ENCODE data around the gene CCDC40. TPM values are rescaled to one million over a fixed set of nuclear protein-coding genes. Genes with fewer than 3 reads are reported as not detected.
"Not testable (repeated sequence)": the region's sequence is repeated elsewhere in the genome, so short reads cannot be mapped to it uniquely, and the experiment has no call there.

CCDC40 gene
- total RNA-seq, 1 donor: 3.0 TPM

DNA sequence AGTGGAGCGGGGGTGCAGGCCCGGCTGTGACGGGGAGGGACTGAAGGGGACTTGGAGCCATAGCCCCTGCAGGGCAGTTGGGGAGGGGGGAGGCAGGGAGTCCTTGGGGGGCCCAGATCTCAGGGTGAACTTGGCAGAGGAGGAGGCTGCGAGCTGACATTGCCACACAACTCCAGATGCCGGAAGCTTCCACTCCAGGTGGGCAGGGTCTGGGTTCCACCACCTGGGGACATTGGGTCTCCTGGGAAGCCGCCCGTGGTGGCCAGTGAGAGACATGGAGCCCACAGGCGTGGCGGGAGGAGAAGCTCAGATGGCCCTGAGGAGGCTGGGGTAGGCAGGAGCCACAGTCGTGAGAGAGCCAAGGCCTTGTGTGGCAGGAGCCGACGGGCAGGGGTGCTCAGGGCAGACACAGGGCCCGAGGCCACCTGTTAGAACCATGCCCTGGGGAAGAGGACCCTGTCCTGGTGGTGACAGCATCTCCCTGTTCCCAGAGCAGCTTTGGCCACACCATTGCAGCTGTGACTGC is 46.8 kb downstream of the CCDC40 start:
- no peak for DNase-seq (ENCODE audit: low read depth)
- TF ChIP-seq CTCF (IDR thresholded peaks at IDR 0.05; ENCODE audit: insufficient read depth, low read length): no peak
- H3K4me3 ChIP-seq (ENCODE audit: low read depth, low read length): no peak overlapping the region

GRCh38 chr17:80084773-80085172 is 48.3 kb downstream of the CCDC40 start:
- DNase-seq (ENCODE audit: low read depth): no peak
- no peak overlapping the region for H3K4me3 ChIP-seq (ENCODE audit: low read depth, low read length)
- TF ChIP-seq CTCF (IDR thresholded peaks at IDR 0.05; ENCODE audit: insufficient read depth, low read length): no peak

DNA sequence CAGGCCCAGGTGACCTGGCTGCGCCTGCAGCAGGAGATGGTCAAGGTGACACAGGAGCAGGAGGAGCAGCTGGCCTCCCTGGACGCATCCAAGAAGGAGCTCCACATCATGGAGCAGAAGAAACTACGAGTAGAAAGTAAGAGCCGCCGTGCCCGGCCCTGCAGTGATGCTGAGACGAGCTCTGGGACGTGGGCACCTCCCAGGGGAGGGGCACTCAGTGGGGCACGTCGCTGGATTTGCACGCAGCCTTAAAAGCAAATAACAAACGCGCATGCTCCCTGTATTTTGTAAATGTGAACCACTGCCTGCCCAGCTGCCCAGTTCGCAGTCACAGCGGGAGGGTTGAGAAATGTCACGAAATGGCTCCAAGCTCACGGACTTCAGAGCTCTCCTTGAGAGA is 49.6 kb downstream of the CCDC40 start:
- no peak for DNase-seq (ENCODE audit: low read depth)
- no peak overlapping the region for H3K4me3 ChIP-seq (ENCODE audit: low read depth, low read length)
- TF ChIP-seq CTCF (IDR thresholded peaks at IDR 0.05; ENCODE audit: insufficient read depth, low read length): no peak

DNA sequence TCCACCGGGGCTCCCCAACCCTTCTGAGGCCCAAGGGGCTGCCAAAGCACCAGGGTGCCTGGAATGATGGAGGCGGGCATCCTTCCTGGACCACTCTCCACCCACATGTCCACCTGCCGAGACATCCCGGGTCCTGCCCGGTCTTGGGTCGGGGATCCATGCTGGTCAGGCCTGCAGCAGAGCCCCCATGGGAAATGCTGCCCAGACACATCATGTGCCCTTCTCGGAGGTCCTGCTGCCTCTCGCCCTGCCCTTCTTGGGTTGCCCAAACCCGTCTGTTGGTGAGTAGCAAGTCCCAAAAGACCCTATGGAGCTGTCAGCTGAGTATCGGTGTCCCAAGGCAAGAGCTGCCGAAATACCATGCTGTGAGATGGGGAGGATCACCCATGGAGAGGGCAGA is 50.2 kb downstream of the CCDC40 start:
- no peak for DNase-seq (ENCODE audit: low read depth)
- no peak for TF ChIP-seq CTCF (IDR thresholded peaks at IDR 0.05; ENCODE audit: insufficient read depth, low read length)
- H3K4me3 ChIP-seq (ENCODE audit: low read depth, low read length): no peak overlapping the region

GRCh38 chr17:80087346-80088265 is 51.2 kb downstream of the CCDC40 start:
- TF ChIP-seq CTCF (IDR thresholded peaks at IDR 0.05; ENCODE audit: insufficient read depth, low read length): no peak

GRCh38 chr17:80089762-80090161 is 53.3 kb downstream of the CCDC40 start:
- DNase-seq (ENCODE audit: low read depth): no peak
- H3K4me3 ChIP-seq (ENCODE audit: low read depth, low read length): no peak overlapping the region
- no peak for TF ChIP-seq CTCF (IDR thresholded peaks at IDR 0.05; ENCODE audit: insufficient read depth, low read length)

More at GRCh38 chr17:80087346-80088265, 51.2 kb downstream of the CCDC40 start:
- DNase-seq (ENCODE audit: low read depth): no peak
- H3K4me3 ChIP-seq (ENCODE audit: low read depth, low read length): no peak overlapping the region

- not testable (repeated sequence) for H3K4me3 ChIP-seq (ENCODE audit: low read depth, low read length); DNase-seq (ENCODE audit: low read depth)
Measured at GRCh38 chr17:80090164-80090563, 53.7 kb downstream of the CCDC40 start.
